UCSD-AML1 (cell line): ENCODE data around the gene DNAAF5.

ENCODE experiments used
- DNase-seq: peaks from one replicate; lab custom pipeline; 2025; ENCODE audit not compliant: unreplicated experiment; lab: John Stamatoyannopoulos, UW

Gene DNAAF5

DNA sequence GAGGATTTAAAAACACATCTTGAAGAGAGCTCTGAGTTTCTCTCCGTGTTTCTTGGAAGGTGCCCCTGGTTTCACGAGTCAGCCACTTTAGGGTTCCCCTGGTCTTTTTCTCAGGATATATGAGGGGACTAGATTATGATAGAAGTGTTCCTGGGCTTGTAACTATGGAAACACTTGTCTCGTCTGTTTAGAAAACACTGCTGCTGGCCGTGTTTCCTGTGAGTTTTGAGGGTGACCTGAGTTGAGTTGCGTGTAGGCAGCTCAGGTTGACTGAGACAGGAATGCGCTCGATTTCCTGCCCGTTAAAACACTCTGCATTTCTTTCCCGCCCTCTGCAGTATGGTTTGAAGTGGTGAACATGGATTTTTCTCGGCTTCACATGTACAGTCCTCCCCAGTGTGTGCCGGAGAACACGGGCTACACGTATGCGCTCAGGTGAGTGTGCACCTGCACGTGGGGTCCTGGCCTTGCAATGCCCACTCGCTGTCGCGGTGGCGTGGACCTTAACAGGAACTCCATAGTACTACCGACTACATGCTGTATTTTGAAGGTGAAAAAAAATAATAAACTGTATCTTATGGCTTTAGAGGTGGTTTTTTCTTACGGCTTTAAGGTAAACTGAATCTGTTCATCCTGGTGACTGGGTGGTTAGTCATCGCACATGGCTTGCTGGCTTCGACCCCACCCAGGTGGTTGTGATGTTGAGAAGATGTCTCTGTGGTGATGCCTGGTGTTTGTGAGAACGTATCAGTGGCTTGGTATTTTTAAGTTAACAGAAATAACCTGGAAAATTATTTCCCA lies 105.9 kb downstream of the DNAAF5 start, which contains the start of gene SUN1:
Gene SUN1, plus strand, starts transcription at position 310 of the 801 bp plus-strand sequence. Its CDS starts 49 bp downstream, at position 359.
- DNase-seq, result no peak

DNA sequence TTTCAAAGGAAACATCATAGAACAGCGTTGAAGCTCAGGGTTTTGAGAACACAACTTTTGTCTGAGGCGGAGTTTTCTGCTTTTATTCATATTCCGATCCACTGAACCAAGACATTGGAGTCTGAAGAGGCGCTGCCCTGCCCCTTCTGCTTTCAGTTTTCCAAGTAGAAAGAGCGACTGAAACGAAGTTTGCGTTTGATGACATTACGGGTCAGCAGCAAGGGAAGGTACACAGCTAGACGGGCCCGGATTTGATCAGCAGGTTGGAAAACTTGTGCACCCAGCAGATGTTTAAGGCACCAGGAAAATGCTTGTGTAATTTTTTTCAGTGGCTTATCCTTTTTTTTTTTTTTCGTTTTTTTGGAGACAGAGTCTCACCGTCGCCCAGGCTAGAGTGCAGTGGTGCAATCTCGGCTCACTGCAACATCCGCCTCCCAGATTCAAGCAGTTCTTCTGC lies 106.5 kb downstream of the DNAAF5 start:
- no peak for DNase-seq

DNA sequence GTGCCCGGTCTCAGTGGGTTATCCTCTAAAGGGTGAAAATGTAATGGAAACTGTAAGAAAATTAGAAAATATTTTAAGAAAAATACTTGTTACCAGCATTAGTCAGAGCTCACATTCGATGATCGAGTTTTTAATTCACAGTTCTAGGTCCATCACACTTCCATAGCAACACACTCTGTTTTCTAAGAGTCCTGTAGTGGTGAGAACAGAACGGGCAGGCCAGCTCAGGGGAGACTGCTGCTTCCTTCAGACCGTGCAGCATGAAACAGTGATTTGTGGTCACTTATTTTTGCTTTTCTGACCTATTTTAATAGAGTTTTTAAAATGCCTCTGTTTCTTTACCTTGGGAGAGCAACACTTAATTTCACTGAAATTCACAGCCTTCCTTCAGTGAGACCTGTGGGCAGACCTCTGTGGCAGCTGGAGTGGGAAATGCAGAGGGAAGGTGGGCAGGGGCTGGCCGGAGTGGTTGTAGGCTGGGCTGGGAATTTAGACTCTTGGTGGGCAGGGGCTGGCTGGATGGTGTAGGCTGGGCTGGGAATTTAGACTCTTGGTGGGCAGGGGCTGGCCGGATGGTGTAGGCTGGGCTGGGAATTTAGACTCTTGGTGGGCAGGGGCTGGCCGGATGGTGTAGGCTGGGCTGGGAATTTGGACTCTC lies 107.2 kb downstream of the DNAAF5 start:
- no peak for DNase-seq

DNA sequence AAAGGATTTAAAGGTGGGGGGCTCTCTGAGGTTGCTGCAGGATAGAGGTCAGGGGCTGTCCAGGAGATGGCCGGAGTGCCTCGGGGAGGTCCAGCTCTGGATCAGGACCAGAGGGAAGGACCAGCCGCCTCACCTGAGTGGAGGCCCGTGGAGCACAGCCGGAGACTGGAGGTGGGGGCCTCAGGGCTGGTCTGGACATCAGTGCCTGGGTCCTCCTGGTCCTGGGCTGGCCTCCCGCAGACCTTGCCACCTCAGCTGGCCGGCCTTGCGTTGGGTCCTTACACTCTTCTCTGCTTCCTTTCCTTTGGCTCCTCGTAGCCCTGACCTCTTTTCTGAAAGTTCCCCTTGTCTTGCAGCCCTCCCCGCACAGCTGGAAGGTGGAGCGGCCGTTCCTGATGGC lies 107.8 kb downstream of the DNAAF5 start:
- DNase-seq, result no peak

DNA sequence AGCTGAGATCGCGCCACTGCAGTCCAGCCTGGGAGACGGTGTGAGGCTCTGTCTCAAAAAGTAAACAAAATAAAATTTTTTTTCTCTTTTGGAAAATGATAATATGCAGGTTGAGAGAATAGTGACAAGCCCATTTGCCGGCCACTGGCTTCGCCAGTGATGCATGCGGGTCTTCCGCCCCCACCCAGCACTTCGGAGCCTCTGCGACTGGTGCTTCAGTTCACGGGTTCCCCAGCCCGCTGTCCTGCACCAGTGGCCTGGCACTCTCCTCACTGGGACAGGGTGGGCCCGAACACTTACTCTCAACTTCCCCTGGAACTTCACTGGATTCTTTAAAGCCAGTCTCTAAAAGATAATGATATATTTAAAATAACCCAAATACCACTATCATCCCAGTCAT lies 108.5 kb downstream of the DNAAF5 start:
- no peak for DNase-seq

DNA sequence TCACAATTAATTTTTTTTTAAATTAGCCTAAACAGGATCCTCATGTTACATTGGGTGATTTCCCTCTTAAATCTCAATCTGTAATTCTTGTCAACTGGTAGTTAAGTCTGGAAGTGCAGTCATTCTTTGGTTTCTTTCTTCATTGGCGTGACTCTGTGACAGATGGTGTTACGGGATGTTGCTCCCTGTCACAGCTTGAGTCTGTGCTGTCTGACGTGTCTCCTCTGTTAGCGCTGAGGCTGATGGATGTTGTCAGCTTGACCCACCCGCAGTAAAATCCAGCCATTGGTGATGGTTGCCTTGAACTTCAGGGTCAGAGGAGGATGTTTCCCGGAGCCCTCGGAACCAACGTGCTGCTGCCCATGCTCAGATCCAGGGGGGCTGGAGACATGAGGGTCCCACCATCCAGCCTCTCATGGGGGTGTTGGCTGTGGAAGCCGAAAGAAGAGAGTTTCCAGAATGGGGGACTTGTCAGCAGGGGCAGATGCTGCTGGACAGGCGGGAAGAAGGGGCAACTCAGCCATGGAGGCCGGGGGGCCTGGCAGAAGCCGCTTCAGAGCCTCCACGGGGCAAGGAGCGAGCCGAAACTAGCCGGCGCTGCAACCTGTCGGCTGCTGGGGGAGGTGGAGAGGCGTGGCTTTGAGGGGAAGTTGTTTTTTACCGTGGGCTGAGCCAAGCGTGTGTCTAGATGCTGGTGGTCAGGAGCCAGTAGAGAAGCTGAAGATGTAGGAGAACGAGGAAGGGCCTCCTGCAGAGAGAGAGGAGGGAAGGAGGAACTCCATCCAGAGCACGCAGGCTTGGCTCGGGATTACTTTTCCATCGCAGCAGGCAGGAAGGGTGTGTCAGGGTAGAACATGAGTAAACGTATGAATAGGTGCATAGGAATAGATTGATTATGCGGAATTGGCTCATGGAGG lies 109.2 kb downstream of the DNAAF5 start:
- no peak for DNase-seq
